ENCODE results near the gene SLC13A4. TPM values are rescaled to one million over a fixed set of nuclear protein-coding genes. Genes with fewer than 3 reads are reported as not detected.

Gene SLC13A4
- total and polyA plus RNA-seq, 2 of the 4 experiments (the other 2 are of a cell fraction), result 0.10 TPM; not detected in 1

DNA sequence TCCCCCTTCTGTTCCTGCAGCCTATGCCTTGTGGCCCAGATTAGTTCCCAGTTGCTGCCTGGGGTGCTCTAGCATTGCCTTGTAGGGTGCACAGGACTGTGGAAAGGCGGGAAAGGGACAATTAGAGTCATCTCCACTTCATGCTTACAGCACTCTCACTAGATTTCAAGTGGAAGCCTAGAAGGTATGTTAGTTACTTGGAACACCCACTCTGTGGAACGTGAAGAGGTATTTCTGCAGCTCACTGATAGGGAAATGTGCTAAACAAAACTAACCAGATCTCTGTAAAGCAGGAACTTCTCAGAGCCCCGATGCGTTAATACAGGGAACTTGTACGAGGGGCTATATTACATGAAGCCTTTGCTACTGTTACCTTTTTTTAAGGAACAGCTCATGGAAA lies 46.2 kb downstream of the SLC13A4 start:
- Histone ChIP-seq H2BK20ac (ENCODE audit: low read depth, low read length) (no peak overlapping the region), H3K27ac (ENCODE audit: insufficient read depth, low read length) (no peak overlapping the region), H4K91ac (ENCODE audit: insufficient read depth, low read depth, low read length) (no peak overlapping the region), H3K4ac (ENCODE audit: low read depth, low read length) (no peak overlapping the region), H3K9me3 (ENCODE audit: control insufficient read depth, insufficient read depth, low read length) (no peaks in the 10 kb centered on the region), H3K18ac (ENCODE audit: low read depth, low read length) (no peak overlapping the region), H2BK15ac (ENCODE audit: low read depth, low read length) (no peak overlapping the region), H4K20me1 (ENCODE audit: insufficient read depth, low read length) (0 out of 2 replicates have a peak, but pooled peaks cover 6% of the 10 kb centered on the region), H2AK9ac (replicated peaks; ENCODE audit: low read depth, low read length, poor library complexity) (no peak overlapping the region), H4K5ac (ENCODE audit: low read depth, low read length) (no peak overlapping the region), H3K4me3 (ENCODE audit: insufficient read depth, low read depth, low read length) (no peak overlapping the region), H3K79me1 (ENCODE audit: low read depth in 1 of 2, low read length in 2 of 2) (peaks cover 45 to 79% of the 10 kb centered on the region in 2 experiments), H3K4me2 (ENCODE audit: low read depth, low read length) (no peak overlapping the region), H2BK5ac (ENCODE audit: low read depth, low read length, poor library complexity, severe bottlenecking) (no peak overlapping the region), H2BK120ac (ENCODE audit: low read depth, low read length) (no peak overlapping the region), H3K9ac (ENCODE audit: low read depth, low read length) (no peak overlapping the region), H4K8ac (ENCODE audit: low read depth in 2 of 2, low read length in 2 of 2) (no peak overlapping the region), H3K14ac (replicated peaks; ENCODE audit: low read depth, low read length) (no peak overlapping the region), H3K9me1 (ENCODE audit: insufficient read depth, low read length) (peaks cover 36% of the 10 kb centered on the region), H3K4me1 (ENCODE audit: control insufficient read depth, insufficient read depth, low read length) (peaks cover 22% of the 10 kb centered on the region), H2AFZ (replicated peaks; ENCODE audit: low read length, poor library complexity) (no peak overlapping the region), H3K36me3 (ENCODE audit: control insufficient read depth, insufficient read depth, low read length) (peaks cover 7% of the 10 kb centered on the region), H2AK5ac (ENCODE audit: low read depth, low read length) (0 out of 2 replicates have a peak overlapping the region, but pooled peaks have one; percentile 72), H3K23ac (ENCODE audit: low read depth, low read length) (no peak overlapping the region), H3K27me3 (ENCODE audit: control insufficient read depth, insufficient read depth, low read length) (no peaks in the 10 kb centered on the region), H3K56ac (ENCODE audit: extremely low read depth, insufficient read depth, low read length) (no peak overlapping the region)
- in situ Hi-C loops (cut with MboI; ENCODE audit: low sequenced_read_pairs) (no loop called here), intact Hi-C loops (cut with micrococcal nuclease) (no loop called here), dilution Hi-C loops (cut with HindIII; ENCODE audit: low sequenced_read_pairs, unreplicated experiment) (no loop called here)
- no TSS peak for BruUV-seq (replicated peaks)
- ChIA-PET POLR2A (ENCODE audit: unreplicated experiment) (interaction anchor here (0.6 kb wide), 1 partner anchor 19 kb away, joined by 4 read pairs; no protein-coding TSS in a partner anchor), CTCF (interaction anchor here (2.2 kb wide), 1 partner anchor 9 kb away, joined by 6 read pairs; no protein-coding TSS in a partner anchor)
- ATAC-seq (ENCODE audit: low read depth), result no peak
- TF ChIP-seq, protein P1, sequence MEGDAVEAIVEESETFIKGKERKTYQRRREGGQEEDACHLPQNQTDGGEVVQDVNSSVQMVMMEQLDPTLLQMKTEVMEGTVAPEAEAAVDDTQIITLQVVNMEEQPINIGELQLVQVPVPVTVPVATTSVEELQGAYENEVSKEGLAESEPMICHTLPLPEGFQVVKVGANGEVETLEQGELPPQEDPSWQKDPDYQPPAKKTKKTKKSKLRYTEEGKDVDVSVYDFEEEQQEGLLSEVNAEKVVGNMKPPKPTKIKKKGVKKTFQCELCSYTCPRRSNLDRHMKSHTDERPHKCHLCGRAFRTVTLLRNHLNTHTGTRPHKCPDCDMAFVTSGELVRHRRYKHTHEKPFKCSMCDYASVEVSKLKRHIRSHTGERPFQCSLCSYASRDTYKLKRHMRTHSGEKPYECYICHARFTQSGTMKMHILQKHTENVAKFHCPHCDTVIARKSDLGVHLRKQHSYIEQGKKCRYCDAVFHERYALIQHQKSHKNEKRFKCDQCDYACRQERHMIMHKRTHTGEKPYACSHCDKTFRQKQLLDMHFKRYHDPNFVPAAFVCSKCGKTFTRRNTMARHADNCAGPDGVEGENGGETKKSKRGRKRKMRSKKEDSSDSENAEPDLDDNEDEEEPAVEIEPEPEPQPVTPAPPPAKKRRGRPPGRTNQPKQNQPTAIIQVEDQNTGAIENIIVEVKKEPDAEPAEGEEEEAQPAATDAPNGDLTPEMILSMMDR (conservative IDR thresholded peaks at IDR 0.05; ENCODE audit: low read depth, low read length), result no peak
- TF ChIP-seq POLR2A (IDR thresholded peaks at IDR 0.05; ENCODE audit: low read depth, low read length) (no peak), FOS (IDR thresholded peaks at IDR 0.05; ENCODE audit: low read depth, low read length) (no peak), CHD1 (IDR thresholded peaks at IDR 0.05; ENCODE audit: low read depth, low read length) (no peak), MAZ (IDR thresholded peaks at IDR 0.05; ENCODE audit: borderline replicate concordance, low read depth, low read length) (no peak), RAD21 (IDR thresholded peaks at IDR 0.05; ENCODE audit: low read length) (no peak), BHLHE40 (IDR thresholded peaks at IDR 0.05; ENCODE audit: low read depth, low read length) (no peak), SMC3 (IDR thresholded peaks at IDR 0.05; ENCODE audit: low read depth, low read length) (no peak), CEBPB (IDR thresholded peaks at IDR 0.05; ENCODE audit: low read depth, low read length) (no peak), MXI1 (IDR thresholded peaks at IDR 0.05; ENCODE audit: borderline replicate concordance, low read depth, low read length) (no peak), MAFK (IDR thresholded peaks at IDR 0.05; ENCODE audit: low read depth, low read length) (no peak), RCOR1 (IDR thresholded peaks at IDR 0.05; ENCODE audit: insufficient replicate concordance, low read length) (no peak), NFE2L2 (IDR thresholded peaks at IDR 0.05; ENCODE audit: low read depth, low read length) (no peak), RFX5 (IDR thresholded peaks at IDR 0.05; ENCODE audit: low read depth, low read length) (no peak)
- TF ChIP-seq, protein P2, sequence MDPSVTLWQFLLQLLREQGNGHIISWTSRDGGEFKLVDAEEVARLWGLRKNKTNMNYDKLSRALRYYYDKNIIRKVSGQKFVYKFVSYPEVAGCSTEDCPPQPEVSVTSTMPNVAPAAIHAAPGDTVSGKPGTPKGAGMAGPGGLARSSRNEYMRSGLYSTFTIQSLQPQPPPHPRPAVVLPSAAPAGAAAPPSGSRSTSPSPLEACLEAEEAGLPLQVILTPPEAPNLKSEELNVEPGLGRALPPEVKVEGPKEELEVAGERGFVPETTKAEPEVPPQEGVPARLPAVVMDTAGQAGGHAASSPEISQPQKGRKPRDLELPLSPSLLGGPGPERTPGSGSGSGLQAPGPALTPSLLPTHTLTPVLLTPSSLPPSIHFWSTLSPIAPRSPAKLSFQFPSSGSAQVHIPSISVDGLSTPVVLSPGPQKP (IDR thresholded peaks at IDR 0.05; ENCODE audit: borderline replicate concordance, low read depth, low read length), result no peak
- TF ChIP-seq, protein P3, sequence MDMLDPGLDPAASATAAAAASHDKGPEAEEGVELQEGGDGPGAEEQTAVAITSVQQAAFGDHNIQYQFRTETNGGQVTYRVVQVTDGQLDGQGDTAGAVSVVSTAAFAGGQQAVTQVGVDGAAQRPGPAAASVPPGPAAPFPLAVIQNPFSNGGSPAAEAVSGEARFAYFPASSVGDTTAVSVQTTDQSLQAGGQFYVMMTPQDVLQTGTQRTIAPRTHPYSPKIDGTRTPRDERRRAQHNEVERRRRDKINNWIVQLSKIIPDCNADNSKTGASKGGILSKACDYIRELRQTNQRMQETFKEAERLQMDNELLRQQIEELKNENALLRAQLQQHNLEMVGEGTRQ (IDR thresholded peaks at IDR 0.05; ENCODE audit: low read depth, low read length), result no peak
- DNase-seq, result no peak
- WGBS, 2 experiments (ENCODE audit: extremely low coverage in 2 of 2, insufficient read length in 1 of 2), result 80% methylated on average over 1 of the region's 5 CpGs; no CpG with 5 or more reads in 1 of the 2 experiments

Measured in IMR-90 (cell line).